Mucosa of rectum (tissue), 2 donors: Measurements from ENCODE around the gene ABCA9.
A peak's percentile ranks its signal among the peaks of the same experiment; 100 is the strongest.

Experiments
- H3K27ac ChIP-seq, 2 donors: one replicate each; pipeline ENCODE4 v1.7.0; 2013; ENCODE audit warnings: inconsistent platforms in 2 of 2, low read depth in 2 of 2, low read length in 2 of 2
- H3K27me3 ChIP-seq, 2 donors: one replicate each; pipeline ENCODE4 v1.7.0; 2013; ENCODE audit warnings: low read length in 2 of 2; ENCODE audit not compliant: control insufficient read depth in 2 of 2, insufficient read depth in 2 of 2
- H3K36me3 ChIP-seq, 2 donors: one replicate each; pipeline ENCODE4 v1.7.0; 2013; ENCODE audit warnings: low read length in 2 of 2; ENCODE audit not compliant: control insufficient read depth in 2 of 2, insufficient read depth in 2 of 2
- H3K4me1 ChIP-seq, 2 donors: one replicate each; pipeline ENCODE4 v1.7.0; 2013; ENCODE audit warnings: low read length in 2 of 2, mild to moderate bottlenecking in 1 of 2; ENCODE audit not compliant: control insufficient read depth in 2 of 2, insufficient read depth in 2 of 2
- H3K4me3 ChIP-seq, 2 donors: one replicate each; pipeline ENCODE4 v1.7.0; 2013; ENCODE audit warnings: low read length in 2 of 2
- H3K9ac ChIP-seq, 2 donors: one replicate each; pipeline ENCODE4 v1.7.0; 2013; ENCODE audit warnings: low read length in 2 of 2, low read depth in 1 of 2, mild to moderate bottlenecking in 1 of 2
- H3K9me3 ChIP-seq, 2 donors: one replicate each; pipeline ENCODE4 v1.7.0; 2013; ENCODE audit warnings: low read length in 2 of 2; ENCODE audit not compliant: control insufficient read depth in 2 of 2
- donor health status: healthy.
- donor health status: Normal muscosa, but diverticular disease.

ABCA9 gene

DNA sequence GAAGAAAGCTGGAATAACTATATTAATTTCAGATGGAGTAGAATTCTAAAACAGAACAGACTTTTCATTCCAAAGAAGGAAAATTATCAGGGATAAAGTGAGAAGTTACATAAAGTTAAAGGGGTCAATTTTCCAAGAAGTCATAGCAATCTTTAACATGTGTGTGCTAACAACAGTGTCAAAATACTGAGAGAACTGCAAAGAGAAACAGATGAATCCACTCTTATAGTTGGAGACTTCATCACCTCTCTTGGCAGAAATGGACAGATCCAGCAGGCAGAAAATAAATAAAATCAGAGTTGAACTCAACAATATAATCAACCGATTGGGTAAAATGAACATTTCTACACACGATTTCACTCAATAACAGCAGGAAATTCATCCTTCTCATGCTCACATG, 5.4 kb downstream of the ABCA9 start:
- H3K36me3 ChIP-seq = no peaks in the 10 kb centered on the region
- H3K9me3 ChIP-seq = no peaks in the 10 kb centered on the region
- no peaks in the 10 kb centered on the region for H3K27me3 ChIP-seq
- H3K27ac ChIP-seq = no peak overlapping the region
- no peak overlapping the region for H3K4me3 ChIP-seq
- H3K9ac ChIP-seq = no peak overlapping the region
- peaks cover 0 to 4% of the 10 kb centered on the region in 2 donors for H3K4me1 ChIP-seq

DNA sequence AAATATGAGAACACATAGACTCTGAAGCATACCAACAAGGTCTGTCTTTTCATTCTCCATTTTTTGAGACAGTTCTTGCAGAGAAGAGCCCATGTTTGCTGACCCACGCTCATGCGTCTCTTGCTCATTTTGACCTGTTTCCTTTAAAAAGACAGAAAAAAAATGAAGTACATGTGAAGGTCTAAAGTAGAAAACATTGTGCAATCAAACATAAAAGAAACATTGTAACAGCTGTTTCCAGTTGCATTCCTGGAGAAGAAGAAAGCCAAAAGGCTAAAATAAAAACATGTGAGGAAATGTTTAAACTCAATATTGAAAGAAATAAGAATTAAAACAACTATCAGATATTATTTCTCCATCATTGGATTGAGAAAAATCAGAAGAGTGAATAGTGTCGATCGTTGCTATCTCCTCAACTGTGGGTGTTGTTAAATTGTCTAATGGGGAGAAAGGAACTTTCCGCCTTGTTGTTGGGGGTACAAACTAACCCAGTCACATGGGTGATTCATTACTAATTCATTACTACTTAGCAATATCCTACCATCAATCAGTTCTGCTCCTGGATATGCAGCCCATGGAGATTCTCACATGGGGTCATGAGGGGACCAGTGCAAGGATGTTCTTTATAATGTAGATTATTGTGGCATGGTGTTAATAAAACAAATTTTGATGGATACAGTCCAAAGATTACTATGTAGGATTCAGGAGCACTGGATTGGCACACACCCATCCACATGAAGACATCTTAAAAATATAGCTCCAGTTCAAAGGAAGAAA, 9.5 kb downstream of the ABCA9 start:
- Histone ChIP-seq H3K9ac (no peak overlapping the region), H3K9me3 (no peaks in the 10 kb centered on the region), H3K4me1 (peaks cover 7 to 12% of the 10 kb centered on the region in 2 donors), H3K4me3 (no peak overlapping the region), H3K27ac (no peak overlapping the region), H3K36me3 (no peaks in the 10 kb centered on the region), H3K27me3 (no peaks in the 10 kb centered on the region)

DNA sequence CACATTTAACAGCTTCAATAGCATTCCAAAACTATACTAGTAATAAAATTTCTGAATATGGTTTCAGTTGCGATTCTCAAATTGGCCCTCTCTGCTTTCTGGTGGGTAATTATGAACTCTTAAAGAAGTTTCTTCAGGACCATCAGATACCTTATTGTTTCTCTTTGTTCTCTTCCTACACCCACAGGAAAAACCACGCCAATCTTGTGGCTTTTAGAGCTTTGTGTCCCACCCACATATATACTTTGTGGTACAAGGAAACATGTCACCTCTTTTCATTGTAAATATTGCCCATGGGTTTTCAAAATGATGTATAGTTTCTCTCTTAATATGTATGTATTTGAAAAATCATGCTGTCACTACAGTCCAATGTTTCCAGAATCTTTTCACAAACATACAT, 12.1 kb downstream of the ABCA9 start:
- Histone ChIP-seq H3K9me3 (no peaks in the 10 kb centered on the region), H3K36me3 (no peaks in the 10 kb centered on the region), H3K27ac (peak overlapping the region in 1 of 2 donors; percentile 80), H3K4me1 (peaks cover 9 to 12% of the 10 kb centered on the region in 2 donors), H3K9ac (no peak overlapping the region), H3K27me3 (no peaks in the 10 kb centered on the region), H3K4me3 (peak overlapping the region in 1 of 2 donors; percentile 1)

DNA sequence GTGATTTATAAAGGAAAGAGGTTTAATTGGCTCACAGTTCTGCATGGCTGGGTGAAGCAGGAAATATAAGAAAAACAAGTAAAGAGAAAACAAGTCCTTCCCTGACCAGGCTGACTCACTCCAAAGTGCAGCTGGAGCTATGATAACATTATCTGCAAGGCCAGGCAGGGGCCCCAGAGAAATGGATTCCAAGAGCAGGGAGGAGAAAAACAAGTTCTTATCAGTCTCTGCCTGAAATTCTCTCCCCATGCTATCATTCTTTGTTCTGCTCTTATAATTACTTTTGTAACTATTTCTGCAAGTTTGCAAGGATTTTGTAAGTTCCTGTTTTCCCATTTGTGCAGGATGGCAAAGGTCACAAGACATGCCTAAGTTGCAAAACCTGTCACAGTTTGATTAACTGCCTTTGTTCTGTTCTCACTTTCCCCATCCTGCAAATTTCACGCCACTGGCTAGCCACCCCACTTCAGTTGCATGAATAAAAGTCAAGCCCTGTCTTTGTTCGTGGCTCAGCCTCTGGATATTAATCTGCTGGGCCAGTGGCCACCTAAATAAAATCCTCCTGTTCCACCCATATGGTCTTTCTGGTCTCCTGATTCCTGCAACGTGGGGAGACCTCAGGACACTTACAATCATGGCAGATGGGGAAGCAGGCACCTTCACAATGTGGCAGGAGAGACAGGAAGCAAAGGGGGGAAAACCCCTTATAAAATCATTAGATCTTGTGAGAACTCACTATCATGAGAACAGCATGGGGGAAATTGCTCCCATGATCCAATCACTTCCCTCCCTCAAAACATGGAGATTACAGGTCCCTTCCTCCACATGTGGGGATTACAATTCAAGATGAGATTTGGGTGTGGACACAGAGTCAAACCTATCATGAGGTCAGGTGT, 13.1 kb downstream of the ABCA9 start:
- H3K27ac ChIP-seq = peak overlapping the region; percentile 69 to 80
- H3K4me3 ChIP-seq = peak overlapping the region; percentile 43 to 45
- no peaks in the 10 kb centered on the region for H3K9me3 ChIP-seq
- no peak overlapping the region for H3K9ac ChIP-seq
- H3K27me3 ChIP-seq = no peaks in the 10 kb centered on the region
- peaks cover 9 to 12% of the 10 kb centered on the region in 2 donors for H3K4me1 ChIP-seq
- no peaks in the 10 kb centered on the region for H3K36me3 ChIP-seq

DNA sequence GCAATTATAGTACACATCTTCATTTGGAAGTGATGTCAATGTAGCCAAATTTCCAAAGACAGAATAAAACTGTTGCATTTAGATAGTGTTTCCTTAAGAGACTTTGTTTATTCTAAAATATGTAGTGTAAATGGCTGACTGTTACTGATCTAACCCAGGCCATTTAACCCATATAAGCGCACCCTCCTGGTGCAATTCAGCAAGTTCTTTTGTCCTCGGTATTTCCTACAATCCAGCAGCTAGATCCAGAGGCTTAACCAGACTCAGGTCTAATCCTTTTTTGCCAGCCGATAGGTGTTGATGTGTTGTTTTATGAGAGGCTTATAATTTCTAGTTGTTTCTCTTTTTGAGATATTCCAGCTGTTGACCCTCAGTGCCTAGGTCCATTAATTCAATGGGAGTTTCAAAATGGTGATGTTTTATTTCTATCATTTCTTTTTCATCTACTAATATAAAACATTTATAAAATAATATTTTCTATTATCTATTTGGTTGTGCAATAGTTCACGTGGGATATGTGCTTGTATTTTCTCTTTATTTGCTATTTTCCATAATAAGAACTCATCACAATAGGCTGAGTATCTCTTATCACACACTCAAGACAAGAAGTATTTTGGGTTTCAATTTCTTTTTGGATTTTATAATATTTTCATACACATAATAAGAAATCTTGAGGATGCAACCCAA, 14.5 kb downstream of the ABCA9 start:
- Histone ChIP-seq H3K36me3 (no peaks in the 10 kb centered on the region), H3K4me1 (peaks cover 9 to 12% of the 10 kb centered on the region in 2 donors), H3K9ac (no peak overlapping the region), H3K27me3 (no peaks in the 10 kb centered on the region), H3K27ac (no peak overlapping the region), H3K4me3 (no peak overlapping the region), H3K9me3 (no peaks in the 10 kb centered on the region)

DNA sequence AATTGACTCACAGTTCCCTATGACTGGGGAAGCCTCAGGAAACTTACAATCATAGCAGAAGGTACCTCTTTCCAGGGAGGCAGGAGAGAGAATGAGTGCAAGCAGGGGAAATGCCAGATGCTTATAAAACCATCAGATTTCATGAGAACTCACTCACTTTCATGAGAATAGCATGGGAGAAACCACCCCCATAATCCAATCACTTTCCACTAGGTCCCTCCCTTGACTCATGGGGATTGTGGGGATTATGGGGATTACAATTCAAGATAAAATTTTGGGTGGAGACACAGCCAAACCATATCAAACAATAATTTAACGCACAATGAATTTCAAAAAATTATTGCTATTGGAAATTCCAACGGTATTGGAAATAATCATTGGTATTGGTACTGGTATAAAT, 15.1 kb downstream of the ABCA9 start:
- no peaks in the 10 kb centered on the region for H3K9me3 ChIP-seq
- H3K4me1 ChIP-seq = peaks cover 9 to 12% of the 10 kb centered on the region in 2 donors
- H3K36me3 ChIP-seq = no peaks in the 10 kb centered on the region
- H3K9ac ChIP-seq = no peak overlapping the region
- no peaks in the 10 kb centered on the region for H3K27me3 ChIP-seq
- no peak overlapping the region for H3K27ac ChIP-seq
- H3K4me3 ChIP-seq = no peak overlapping the region

DNA sequence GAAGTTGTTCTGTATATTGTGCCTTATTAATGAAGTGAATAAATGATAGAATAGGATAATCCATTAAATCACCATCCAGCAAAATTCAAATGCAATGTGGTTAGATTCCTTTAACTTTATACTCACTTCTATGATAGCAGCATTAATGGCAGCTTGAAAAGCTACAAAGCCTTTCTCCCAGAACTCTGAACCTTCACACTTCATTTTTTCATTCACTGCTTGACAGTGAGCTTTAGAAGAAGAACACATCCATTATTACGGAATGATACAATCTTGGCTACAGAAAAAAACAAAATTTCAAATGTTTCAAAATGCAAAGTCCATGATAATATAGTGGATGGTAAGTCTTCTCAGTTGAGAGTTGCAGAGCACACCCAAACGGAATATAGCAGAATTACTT, 16.4 kb downstream of the ABCA9 start:
- Histone ChIP-seq H3K27ac (no peak overlapping the region), H3K9me3 (no peaks in the 10 kb centered on the region), H3K36me3 (no peaks in the 10 kb centered on the region), H3K27me3 (no peaks in the 10 kb centered on the region), H3K4me3 (no peak overlapping the region), H3K4me1 (peaks cover 9 to 12% of the 10 kb centered on the region in 2 donors), H3K9ac (no peak overlapping the region)

DNA sequence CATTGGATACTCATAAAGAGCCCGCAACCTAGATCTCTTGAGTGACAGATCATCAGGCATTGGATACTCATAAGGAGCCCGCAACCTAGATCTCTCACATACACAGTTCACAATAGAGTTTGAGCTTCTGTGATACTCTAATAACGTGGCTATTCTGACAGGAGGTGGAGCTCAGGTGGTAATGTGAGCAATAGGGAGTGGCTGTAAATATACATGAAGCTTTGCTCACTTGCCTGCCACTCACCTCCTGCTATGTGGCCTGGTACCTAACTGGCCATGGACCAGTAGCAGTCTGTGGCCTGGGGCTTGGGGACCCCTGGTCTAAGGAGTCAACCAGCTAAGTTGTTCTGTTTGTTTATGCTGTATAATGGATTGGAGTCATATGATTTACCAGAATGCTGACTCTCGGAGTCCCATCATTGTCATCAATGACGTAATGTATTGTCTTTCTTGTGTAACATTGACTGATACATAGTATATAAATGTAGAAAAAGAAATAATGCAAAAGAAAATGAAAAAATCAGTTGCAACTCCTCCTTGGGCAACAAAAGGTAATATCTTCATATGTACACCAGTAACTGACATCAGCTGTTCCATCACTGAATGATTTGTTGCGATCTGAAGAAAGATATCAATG, 17.5 kb downstream of the ABCA9 start:
- Histone ChIP-seq H3K4me1 (peaks cover 9 to 11% of the 10 kb centered on the region in 2 donors), H3K27ac (no peak overlapping the region), H3K36me3 (no peaks in the 10 kb centered on the region), H3K27me3 (no peaks in the 10 kb centered on the region), H3K9me3 (no peaks in the 10 kb centered on the region), H3K4me3 (no peak overlapping the region), H3K9ac (no peak overlapping the region)

DNA sequence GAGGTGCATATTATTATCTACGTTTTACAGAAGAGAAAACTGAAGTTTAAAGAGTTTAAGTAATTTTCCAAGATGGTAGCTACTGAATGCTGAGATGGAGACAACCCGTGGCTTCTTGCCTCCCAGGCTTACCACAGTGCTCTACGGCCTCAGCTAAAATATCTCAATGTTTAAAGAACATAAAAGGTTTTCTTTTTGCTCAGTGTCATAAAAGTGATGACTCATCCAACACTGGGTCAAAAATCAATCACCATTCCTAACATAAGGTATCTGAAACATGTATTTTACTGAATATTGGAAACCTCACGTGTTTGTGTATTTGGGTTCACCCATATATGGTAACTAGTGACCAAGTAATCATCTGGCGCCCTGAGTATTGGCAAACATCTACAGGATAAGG, 18.4 kb downstream of the ABCA9 start:
- Histone ChIP-seq H3K9me3 (no peaks in the 10 kb centered on the region), H3K4me3 (no peak overlapping the region), H3K36me3 (no peaks in the 10 kb centered on the region), H3K9ac (no peak overlapping the region), H3K27me3 (no peaks in the 10 kb centered on the region), H3K27ac (no peak overlapping the region), H3K4me1 (peaks cover 3% of the 10 kb centered on the region in 2 donors)
